HG02970 (cell line): ENCODE measurements around the gene PRAMEF11.
"Not testable (repeated sequence)": the region's sequence is repeated elsewhere in the genome, so short reads cannot be mapped to it uniquely, and the experiment has no call there.

Source experiments
- ATAC-seq: cut with Tn5 transposase; IDR thresholded peaks from one replicate; pipeline ENCODE4 v1.9.1; 2021; ENCODE audit warnings: mild to moderate bottlenecking, moderate library complexity, moderate number of reproducible peaks; ENCODE audit not compliant: unreplicated experiment, low FRiP score

PRAMEF11 gene

DNA sequence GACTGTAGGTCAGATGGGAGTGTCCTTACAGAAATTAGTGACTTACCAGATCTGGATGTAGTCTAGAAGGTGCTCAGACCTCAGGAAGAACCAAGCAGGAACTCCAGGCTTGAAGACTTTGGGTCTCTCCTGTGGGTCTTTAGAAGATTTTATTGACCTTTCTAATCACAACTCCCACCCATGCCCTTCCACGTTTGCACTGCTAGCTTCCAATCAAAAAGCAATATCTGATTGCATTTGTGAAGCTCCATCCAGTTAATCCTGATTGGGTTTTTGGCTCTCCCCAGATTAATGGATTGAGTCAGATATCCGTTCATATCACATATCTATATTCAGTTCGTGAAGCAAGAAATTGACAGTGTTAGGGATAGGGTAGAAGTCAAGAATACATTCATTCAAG, at the start of gene PRAMEF11:
Gene PRAMEF11, minus strand, starts transcription at position 101 of the 400 bp plus-strand sequence. CDS start 2,621 bp downstream, outside the sequence.
- not testable (repeated sequence) for ATAC-seq

DNA sequence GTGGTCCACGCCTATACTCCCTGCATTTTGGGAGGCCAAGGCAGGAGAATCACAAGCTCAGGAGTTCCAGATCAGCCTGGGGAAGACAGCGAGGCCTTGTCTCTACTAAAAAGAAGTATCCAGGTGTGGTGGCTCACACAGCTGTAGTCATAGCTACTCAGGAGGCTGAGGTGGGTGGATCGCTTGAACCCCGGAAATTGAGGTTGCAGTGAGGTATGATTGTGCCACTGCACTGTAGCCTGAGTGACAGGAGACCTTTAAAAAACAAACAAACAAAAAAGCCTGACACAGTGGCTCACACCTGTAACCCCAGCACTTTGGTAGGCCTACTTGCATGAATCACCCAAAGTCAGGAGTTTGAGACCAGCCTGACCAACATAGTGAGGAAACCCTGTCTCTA, 47.2 kb upstream of the PRAMEF11 start:
- ATAC-seq, result not testable (repeated sequence)

DNA sequence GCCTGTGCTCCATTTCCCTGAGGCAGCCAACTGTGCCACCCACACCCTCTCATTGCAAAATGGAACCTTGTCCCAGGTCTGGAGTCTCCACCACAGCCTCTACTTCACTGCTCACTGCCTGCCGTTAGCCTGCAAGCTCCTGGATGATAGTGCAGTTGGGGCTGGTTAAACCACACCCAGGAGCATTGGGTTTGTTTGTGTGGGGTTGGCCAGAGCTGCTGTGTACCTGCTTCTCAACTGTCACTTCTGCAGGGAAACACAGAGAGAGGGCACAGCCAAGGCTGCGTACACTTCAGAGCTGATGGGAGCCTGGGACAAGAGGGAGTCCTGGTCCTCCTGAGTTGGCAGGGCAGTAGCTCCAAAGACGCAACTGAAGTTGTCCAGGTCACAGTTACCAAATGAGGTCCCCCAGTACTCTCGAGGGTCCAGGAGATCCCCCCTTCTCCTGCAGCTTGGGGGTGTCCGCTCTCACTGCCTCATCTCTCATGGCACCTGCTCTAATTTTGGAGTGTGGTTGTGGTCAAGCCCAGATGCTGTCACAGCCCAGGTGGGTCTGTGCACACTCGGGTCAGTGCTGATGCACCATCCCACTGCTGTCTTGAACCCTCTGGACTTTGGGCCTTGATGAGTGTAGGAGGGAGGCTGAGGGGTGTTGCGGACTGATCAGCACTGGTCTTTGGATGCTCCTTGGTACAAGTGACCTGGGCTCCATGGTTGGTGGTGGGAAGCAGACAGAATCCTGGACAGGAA, 32.1 kb upstream of the PRAMEF11 start:
- not testable (repeated sequence) for ATAC-seq

DNA sequence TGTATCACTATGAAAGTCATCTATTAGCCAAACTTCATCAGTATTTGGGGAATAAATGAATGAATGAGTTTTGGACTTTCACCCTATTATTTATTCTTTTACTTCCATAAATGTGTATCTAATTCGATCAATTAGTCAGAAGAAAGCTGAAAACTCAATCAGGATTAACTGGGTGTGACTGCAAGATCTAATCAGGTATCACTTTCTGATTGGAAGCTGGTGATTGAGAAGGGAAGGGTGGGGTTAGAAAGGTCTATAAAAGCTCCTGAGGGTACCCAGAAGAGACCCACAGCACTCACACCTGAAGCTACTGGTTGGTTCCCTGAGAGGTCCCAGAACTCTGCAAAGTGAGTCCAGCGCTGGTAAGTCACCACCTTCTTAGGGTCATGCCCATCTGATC, 25.6 kb upstream of the PRAMEF11 start, which contains the start of gene PRAMEF2:
Gene PRAMEF2, plus strand, starts transcription at position 301 of the 400 bp plus-strand sequence. CDS start 1,924 bp downstream, outside the sequence.
- ATAC-seq, result not testable (repeated sequence)

DNA sequence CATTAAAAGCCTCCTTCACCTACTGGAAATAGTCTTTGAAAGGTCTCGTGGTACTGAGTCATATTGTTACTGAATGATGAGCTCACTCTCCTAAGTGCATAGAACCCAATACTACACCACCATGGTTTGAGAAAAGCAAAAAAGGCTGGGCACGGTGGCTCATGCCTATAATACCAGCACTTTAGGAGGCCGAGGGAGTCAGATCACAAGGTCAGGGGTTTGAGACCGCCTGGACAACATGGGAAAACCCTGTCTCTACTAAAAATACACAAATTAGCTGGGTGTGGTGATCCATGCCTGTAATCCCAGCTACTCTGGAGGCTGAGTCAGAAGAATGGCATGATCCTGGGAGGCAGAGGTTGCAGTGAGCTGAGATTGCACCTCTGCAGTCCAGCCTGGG, 20.6 kb upstream of the PRAMEF11 start:
- ATAC-seq, result no peak

DNA sequence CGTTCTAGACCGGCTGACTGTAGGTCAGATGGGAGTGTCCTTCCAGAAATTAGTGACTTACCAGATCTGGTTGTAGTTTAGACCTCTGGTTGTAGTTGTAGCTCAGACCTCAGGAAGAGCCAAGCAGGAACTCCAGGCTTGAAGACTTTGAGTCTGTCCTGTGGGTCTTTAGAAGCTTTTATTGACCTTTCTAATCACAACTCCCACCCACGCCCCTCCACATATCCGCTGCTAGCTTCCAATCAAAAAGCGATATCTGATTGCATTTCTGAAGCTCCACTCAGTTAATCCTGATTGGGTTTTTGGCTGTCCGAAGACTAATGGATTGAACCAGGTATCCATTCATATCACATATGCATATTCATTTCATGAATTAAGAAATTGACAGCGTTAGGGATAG, 17.4 kb upstream of the PRAMEF11 start, which contains the start of gene HNRNPCL1:
Gene HNRNPCL1, minus strand, starts transcription at position 101 of the 400 bp plus-strand sequence. CDS start 431 bp downstream, outside the sequence.
- ATAC-seq, result not testable (repeated sequence)

DNA sequence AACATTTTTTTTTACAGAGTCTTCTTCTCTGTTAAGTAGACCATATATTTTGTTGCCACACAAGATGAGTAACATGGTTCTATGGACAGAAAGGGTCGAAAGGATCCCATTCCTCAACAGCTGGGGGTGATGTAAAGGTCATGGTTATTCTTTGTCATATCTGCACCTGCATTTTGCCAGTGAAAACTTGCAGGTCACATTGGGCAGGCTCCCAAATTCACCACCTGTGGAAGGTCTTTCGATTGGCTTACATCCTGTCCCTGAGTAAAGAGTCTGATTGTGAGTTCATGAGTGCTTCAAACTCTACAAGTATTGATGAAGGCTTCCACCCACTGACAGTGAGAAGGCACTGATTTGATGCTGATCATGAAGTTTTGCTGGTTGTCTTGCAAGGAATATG, 2.0 kb upstream of the PRAMEF11 start:
- not testable (repeated sequence) for ATAC-seq

DNA sequence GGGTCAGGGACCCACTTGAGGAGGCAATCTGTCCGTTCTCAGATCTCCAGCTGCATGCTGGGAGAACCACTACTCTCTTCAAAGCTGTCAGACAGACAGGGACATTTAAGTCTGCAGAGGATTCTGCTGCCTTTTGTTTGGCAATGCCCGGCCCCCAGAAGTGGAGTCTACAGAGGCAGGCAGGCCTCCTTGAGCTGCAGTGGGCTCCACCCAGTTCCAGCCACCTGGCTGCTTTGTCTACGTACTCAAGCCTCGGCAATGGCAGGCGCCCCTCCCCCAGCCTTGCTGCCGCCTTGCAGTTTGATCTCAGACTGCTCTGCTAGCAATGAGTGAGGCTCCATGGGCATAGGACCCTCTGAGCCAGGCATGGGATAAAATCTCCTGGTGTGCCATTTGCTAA, 12.1 kb downstream of the PRAMEF11 start:
- not testable (repeated sequence) for ATAC-seq

DNA sequence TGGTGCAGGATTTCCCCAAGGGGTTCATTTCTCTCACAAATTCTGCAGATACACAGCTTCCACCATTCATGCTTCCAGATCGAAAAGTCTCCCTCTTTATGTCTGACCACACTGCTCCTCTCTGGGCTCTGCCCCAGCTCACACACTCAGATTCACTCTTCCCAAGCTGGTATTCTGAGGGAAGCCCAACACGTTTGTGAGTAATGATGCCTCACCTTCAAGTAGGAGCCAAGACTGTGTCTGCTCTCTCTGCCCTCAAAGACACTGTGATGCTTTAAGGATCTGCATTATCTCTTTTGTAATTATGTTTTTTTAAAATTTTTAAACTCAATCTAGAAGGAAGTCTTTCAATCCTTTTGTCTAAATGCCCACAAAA, 19.8 kb downstream of the PRAMEF11 start:
- no peak for ATAC-seq

DNA sequence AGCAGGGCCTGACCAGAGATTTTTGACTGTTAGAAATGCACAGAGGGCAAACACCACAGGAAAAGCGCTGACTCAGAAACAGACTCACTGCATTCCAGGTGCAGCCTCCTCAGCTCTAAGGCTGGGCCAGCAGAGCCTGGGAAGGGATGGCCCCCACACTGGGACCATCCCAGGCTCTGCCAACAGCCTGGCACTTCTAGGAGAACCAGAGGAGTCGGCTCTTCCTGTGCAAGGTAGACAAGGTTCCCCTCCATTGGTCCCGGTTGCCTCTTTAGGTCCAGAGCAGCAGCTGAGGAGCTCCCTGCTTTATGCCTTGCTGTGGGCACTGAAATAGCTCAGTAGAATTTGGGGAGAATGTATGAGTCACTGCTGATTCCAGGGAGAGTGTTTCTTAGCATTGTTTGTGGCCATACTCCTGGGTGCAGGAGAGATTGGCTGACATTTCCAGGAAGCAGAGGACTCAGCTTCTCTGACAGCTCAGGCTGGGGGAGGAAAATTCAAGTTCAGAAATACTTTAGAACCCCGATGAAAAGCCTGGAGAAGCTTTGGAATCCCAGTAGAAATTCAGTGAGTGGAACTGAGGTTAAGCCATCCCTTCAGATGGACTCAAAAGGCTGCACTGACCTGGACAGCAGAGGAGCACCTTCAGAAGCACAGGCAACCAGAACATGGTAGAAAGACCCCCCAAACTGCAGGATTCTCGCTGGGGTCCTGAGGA, 20.4 kb downstream of the PRAMEF11 start:
- ATAC-seq, result no peak

DNA sequence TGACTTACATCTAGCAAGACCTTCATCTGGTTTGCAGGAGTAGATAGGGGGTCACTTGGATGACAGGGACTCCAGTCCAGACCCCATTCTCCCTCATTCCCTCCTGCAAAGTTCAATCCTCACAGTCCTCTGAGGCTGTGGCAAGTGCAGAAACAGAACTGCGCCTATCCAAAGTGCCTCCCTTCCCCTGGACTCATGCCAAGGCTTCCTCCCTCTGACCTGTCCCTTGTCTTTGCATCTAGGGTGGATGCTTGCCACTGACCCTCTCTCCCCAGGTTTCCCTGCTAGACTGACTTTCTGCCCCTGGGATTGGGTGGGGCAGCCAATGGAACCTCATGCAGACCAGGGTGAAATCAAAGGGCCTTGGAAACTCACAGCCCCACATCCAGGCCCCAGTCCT, 21.3 kb downstream of the PRAMEF11 start:
- ATAC-seq, result no peak

DNA sequence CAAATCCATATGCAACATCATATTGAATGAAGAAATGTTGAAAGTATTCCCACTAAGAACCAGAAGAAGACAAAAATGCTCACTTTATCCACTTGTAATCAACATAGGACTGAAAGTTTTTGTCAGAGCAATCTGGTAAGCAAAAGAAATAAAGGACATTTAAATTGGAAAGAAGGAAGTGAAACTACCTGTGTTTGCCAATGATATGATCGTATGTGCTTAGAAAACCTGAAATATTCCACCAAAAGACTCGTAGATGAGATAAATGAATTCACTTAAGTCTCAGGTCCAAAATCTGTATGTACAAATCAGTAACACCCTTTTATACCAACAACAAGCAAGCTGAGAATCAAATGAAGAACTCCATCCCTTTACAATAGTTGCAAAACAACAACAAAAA, 31.5 kb downstream of the PRAMEF11 start:
- ATAC-seq, result no peak

DNA sequence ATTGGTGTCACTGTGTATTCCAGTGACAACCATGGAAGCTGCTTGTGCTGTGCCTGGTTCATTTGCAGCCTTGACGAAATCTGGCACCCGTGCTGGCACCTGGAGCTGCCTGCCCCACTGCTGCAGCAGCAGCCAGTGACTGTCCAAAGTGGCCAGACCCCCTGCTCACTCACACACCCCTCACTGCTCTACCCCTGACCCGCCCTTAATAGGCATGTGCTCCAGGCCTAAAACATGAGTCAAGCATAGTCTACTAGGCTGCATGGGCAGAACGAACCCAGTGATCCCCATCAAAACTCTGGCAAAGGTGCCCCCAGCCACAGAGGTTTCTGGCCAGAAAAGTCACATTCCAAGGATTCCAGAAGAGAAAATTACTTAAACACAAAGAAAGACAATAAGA, 32.3 kb downstream of the PRAMEF11 start:
- no peak for ATAC-seq

DNA sequence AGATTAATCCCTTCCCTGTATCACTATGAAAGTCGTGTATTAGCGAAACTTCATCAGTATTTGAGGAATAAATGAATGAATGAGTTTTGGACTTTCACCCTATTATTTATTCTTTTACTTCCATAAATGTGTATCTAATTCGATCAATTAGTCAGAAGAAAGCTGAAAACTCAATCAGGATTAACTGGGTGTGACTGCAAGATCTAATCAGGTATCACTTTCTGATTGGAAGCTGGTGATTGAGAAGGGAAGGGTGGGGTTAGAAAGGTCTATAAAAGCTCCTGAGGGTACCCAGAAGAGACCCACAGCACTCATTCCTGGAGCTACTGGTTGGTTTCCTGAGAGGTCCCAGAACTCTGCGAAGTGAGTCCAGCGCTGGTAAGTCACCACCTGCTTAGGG, 40.1 kb downstream of the PRAMEF11 start, which contains the start of gene PRAMEF1:
Gene PRAMEF1, plus strand, starts transcription at position 301 of the 400 bp plus-strand sequence. CDS start 1,831 bp downstream, outside the sequence.
- ATAC-seq, result not testable (repeated sequence)

DNA sequence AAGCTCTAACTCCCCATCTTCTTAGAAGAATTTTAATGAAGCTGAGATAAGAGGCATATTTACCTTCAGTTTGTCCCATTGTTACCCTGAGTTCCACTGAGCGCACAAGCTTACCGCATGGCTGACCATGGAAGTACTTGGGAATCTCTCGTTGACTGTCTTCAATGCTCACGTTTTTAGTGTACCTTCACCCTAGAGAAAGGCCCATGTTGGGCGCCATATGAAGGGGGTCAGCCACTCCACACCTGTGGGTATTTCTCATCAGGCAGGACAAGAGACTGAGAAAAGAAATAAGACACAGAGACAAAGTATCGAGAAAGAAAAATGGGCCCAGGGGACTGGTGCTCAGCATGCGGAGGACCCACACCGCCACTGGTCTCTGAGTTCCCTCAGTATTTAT, 46.5 kb downstream of the PRAMEF11 start:
- ATAC-seq, result not testable (repeated sequence)

DNA sequence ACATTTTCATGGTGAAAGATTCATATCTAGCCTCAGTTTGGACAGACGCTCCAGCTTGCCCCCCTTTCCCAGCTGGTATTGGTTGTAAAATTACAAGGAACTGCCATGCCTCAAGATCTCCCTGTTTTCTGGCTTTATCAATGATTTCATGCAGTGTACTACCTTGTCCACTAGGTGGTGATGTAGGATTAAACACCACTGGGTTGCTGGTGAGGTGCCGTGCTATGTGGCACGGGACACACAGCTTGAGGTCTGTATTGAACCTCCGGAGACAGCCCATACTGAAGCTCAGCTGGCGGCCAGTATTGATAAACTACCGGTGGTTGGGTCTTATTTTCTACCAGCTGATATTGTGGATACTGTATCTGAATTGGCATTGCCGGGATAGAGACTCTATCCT, 47.4 kb downstream of the PRAMEF11 start:
- ATAC-seq, result not testable (repeated sequence)

DNA sequence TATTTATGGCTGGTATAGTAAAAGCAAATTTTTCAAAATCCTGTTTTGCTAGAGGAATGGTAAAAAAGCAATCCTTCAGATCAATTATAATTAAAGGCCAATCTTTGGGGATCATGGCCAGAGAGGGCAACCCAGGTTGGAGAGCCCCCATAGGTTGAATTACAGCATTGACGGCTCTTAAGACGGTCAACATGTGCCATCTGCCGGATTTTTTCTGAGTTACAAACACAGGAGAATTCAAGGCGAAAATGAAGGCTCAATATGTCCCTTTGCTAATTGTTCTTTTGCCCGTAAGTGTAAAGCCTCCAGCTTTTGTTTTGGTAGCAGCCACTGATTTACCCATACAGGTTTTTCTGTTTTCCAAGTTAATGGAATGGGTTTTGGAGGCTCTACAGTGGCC, 49.7 kb downstream of the PRAMEF11 start:
- not testable (repeated sequence) for ATAC-seq

DNA sequence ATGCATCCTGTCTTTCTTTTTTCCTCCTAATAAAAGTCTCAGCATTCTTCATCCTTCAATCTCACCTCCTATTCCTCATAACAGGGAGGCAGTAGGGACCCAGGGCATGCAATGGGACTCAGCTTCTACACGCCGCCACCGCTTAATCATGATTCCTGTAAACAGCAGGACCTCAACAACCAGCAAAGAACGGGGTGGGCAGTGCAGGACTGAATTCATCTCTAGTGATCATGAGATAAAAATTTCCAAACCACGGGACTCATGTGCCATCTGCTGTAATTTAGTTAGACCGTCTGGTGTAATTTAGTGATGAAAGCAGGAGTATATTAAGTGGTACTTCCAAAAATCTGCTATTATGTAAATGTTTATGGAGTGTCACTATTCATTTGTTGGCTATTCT, 52.3 kb downstream of the PRAMEF11 start:
- ATAC-seq, result no peak

DNA sequence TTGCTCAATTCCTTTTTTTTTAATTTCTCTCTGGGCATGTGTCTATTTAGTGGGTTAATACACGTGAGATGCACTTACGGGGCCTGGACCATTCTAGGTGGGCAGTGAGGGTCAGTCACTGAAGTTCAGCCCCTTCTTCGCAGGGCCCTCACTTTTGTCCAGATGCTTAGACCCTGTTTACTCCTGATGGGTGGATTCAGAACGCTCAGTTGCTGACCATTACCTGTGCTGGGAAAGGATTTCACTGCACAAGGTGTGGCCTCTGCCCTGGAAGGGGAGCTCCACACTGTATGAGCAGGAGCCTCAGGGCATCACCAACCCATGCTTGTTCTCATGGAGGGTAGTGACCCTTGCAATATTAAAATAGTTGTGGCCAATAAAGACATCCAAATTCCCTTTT, 53.1 kb downstream of the PRAMEF11 start:
- no peak for ATAC-seq

DNA sequence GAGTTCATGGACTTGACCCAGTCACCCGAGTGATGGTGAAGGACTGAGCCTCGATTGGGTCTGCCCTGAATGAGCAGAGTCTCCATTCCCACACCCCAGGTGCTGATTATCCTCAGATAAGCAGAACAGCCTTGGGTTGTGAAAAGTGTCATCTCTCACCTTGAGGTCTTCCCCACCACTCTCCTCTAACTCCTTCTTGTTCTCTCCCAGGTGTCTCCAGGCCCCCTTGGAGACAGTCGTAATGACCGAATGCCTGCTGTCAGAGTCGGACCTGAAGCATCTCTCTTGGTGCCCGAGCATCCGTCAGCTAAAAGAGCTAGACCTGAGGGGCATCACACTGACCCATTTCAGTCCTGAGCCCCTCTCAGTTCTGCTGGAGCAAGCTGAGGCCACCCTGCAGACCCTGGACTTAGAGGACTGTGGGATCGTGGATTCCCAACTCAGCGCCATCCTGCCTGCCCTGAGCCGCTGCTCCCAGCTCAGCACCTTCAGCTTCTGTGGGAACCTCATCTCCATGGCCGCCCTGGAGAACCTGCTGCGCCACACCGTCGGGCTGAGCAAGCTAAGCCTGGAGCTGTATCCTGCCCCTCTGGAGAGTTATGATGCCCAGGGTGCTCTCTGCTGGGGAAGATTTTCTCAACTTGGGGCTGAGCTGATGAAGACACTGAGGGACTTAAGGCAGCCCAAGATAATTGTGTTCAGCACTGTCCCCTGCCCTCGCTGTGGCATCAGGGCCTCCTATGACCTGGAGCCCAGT, 54.2 kb downstream of the PRAMEF11 start:
- ATAC-seq, result no peak

DNA sequence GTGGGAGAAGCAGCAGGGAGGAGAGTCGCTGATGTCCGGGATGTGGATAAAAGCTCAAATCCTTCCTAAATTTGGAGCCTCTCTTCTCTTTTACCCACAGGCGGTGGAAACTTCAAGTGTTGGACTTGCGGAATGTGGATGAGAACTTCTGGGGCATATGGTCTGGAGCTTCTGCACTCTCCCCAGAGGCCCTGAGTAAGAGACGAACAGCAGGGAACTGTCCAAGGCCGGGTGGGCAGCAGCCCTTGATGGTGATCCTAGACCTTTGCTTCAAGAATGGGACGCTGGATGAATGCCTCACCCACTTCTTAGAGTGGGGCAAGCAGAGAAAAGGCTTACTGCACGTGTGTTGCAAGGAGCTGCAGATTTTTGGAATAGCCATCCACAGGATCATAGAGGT, 55.8 kb downstream of the PRAMEF11 start:
- ATAC-seq, result no peak
